Endodermal cell (in vitro differentiated cells): ENCODE data around the gene USP24. TPM values are rescaled to one million over a fixed set of nuclear protein-coding genes. Genes with fewer than 3 reads are reported as not detected.

Source experiments
- DNase-seq: peaks from one replicate; pipeline ENCODE4 v3.0.0-alpha.2; 2017
- H3K27ac ChIP-seq: 2 replicates; pipeline ENCODE4 v1.5.1; 2013; ENCODE audit warnings: mild to moderate bottlenecking, low read depth, low read length, moderate library complexity
- H3K27me3 ChIP-seq: 2 replicates; pipeline ENCODE4 v1.6.1; 2013; ENCODE audit warnings: mild to moderate bottlenecking, low read length, moderate library complexity; ENCODE audit not compliant: insufficient read depth, control insufficient read depth, poor library complexity, severe bottlenecking
- H3K36me3 ChIP-seq: 2 replicates; pipeline ENCODE4 v1.7.0; 2013; ENCODE audit warnings: mild to moderate bottlenecking, low read length, moderate library complexity; ENCODE audit not compliant: control insufficient read depth, insufficient read depth
- H3K4me1 ChIP-seq: one replicate; pipeline ENCODE4 v1.7.0; 2013; ENCODE audit warnings: low read length; ENCODE audit not compliant: control insufficient read depth, insufficient read depth
- H3K4me3 ChIP-seq: 2 replicates; pipeline ENCODE4 v1.5.1; 2013; ENCODE audit warnings: mild to moderate bottlenecking, low read length, moderate library complexity
- H3K9ac ChIP-seq: 2 replicates; pipeline ENCODE4 v1.6.1; 2013; ENCODE audit warnings: mild to moderate bottlenecking, low read length, moderate library complexity; ENCODE audit not compliant: poor library complexity, severe bottlenecking; ENCODE audit errors: extremely low read depth
- H3K9me3 ChIP-seq: 2 replicates; pipeline ENCODE4 v1.6.1; 2013; ENCODE audit warnings: mild to moderate bottlenecking, low read length, moderate library complexity; ENCODE audit not compliant: control insufficient read depth
- H3K27ac Mint-ChIP-seq: 2 replicates; pipeline ENCODE4 v1.8.0; 2020; ENCODE audit warnings: mixed read lengths
- H3K27me3 Mint-ChIP-seq: 2 replicates; pipeline ENCODE4 v1.8.0; 2021; ENCODE audit warnings: mild to moderate bottlenecking, mixed read lengths; ENCODE audit not compliant: insufficient read depth
- H3K36me3 Mint-ChIP-seq: 2 replicates; pipeline ENCODE4 v1.8.0; 2020; ENCODE audit warnings: low read depth, mixed read lengths
- H3K4me1 Mint-ChIP-seq: 2 replicates; pipeline ENCODE4 v1.8.0; 2020; ENCODE audit warnings: mixed read lengths
- H3K4me3 Mint-ChIP-seq: 2 replicates; pipeline ENCODE4 v1.8.0; 2020; ENCODE audit warnings: mild to moderate bottlenecking, moderate library complexity, mixed read lengths
- H3K9me3 Mint-ChIP-seq: 2 replicates; pipeline ENCODE4 v1.8.0; 2020; ENCODE audit warnings: mild to moderate bottlenecking, mixed read lengths
- CTCF ChIP-seq: fragments of 200-600 bp; sonication (generic); conservative IDR thresholded peaks from 2 replicates; pipeline ENCODE4 v1.5.0; 2021; ENCODE audit warnings: antibody characterized with exemption, mild to moderate bottlenecking
- WGBS, 2 experiments: methylation state at CpG; one replicate each; pipeline versions ENCODE4 v1.1.5 to v1.1.7; 2013; ENCODE audit warnings: missing lambda C conversion rate in 2 of 2, mixed read lengths in 1 of 2; ENCODE audit not compliant: insufficient coverage in 1 of 2, insufficient read length in 1 of 2; 5-methylcytosine and 5-hydroxymethylcytosine counted together
- total RNA-seq, 2 donors: library from RNA; stranded (reverse); fragmentation: NEBNext Ultra II Directional in 1 of 2; extraction: Animal tissue kit (Norgen Biotek cat#: 25700) in 1 of 2; gene quantifications; 2 replicates in 1 of 2; 3 replicates in 1 of 2; pipeline ENCODE4 v1.2.1, GENCODE V29; 2021

Gene USP24
- total RNA-seq, 2 donors from 2014 or later, result 68.2 to 71.5 TPM

GRCh38 chr1:55235722-55236121 is 20.6 kb upstream of the USP24 start:
- Histone ChIP-seq H3K27me3 (no peaks in the 10 kb centered on the region), H3K4me1 (peaks cover 14% of the 10 kb centered on the region), H3K4me3 (no peak overlapping the region), H3K9me3 (no peaks in the 10 kb centered on the region), H3K27ac (no peak overlapping the region), H3K36me3 (no peaks in the 10 kb centered on the region), H3K9ac (no peak overlapping the region)
- Mint-ChIP-seq H3K4me1 (peaks cover 31% of the 10 kb centered on the region), H3K36me3 (no peaks in the 10 kb centered on the region), H3K9me3 (no peaks in the 10 kb centered on the region), H3K4me3 (no peak overlapping the region), H3K27ac (no peak overlapping the region), H3K27me3 (no peaks in the 10 kb centered on the region)
- DNase-seq, result no peak
- TF ChIP-seq CTCF, result no peak
- WGBS, 2 experiments, result 87 to 91% methylated on average over 4 of the region's 4 CpGs

GRCh38 chr1:55234016-55234415 is 18.9 kb upstream of the USP24 start:
- H3K27ac Mint-ChIP-seq, result peak overlapping the region; percentile 99
- no peaks in the 10 kb centered on the region for H3K27me3 ChIP-seq
- peaks cover 2% of the 10 kb centered on the region for H3K9me3 ChIP-seq
- no peak overlapping the region for H3K27ac ChIP-seq
- peaks cover 34% of the 10 kb centered on the region for H3K4me1 Mint-ChIP-seq
- H3K4me3 ChIP-seq, result no peak overlapping the region
- H3K9ac ChIP-seq, result peak overlapping the region; percentile 29
- 97 to 100% methylated on average over 2 to 3 of the region's 3 CpGs for WGBS, 2 experiments
- H3K4me1 ChIP-seq, result peaks cover 14% of the 10 kb centered on the region
- no peaks in the 10 kb centered on the region for H3K36me3 ChIP-seq
- no peaks in the 10 kb centered on the region for H3K9me3 Mint-ChIP-seq
- H3K4me3 Mint-ChIP-seq, result peak overlapping the region; percentile 21
- no peak for DNase-seq
- H3K27me3 Mint-ChIP-seq, result no peaks in the 10 kb centered on the region
- no peak for TF ChIP-seq CTCF
- H3K36me3 Mint-ChIP-seq, result no peaks in the 10 kb centered on the region

- Histone ChIP-seq H3K36me3 (no peaks in the 10 kb centered on the region), H3K9ac (peak overlapping the region; percentile 29), H3K4me1 (peaks cover 14% of the 10 kb centered on the region), H3K27ac (no peak overlapping the region), H3K4me3 (no peak overlapping the region), H3K9me3 (peaks cover 9% of the 10 kb centered on the region), H3K27me3 (no peaks in the 10 kb centered on the region)
- no peak for TF ChIP-seq CTCF
- H3K27ac Mint-ChIP-seq, result peak overlapping the region; percentile 99
- peaks cover 34% of the 10 kb centered on the region for H3K4me1 Mint-ChIP-seq
- peak overlapping the region; percentile 21 for H3K4me3 Mint-ChIP-seq
- WGBS, 2 experiments, result 53 to 56% methylated on average over 2 to 5 of the region's 5 CpGs
- no peaks in the 10 kb centered on the region for H3K36me3 Mint-ChIP-seq
- no peaks in the 10 kb centered on the region for H3K27me3 Mint-ChIP-seq
- peaks cover 2% of the 10 kb centered on the region for H3K9me3 Mint-ChIP-seq
- DNase-seq, result peak; percentile 63
Measured at GRCh38 chr1:55233145-55233777, 18.1 kb upstream of the USP24 start.
